Body of pancreas (tissue), 4 donors: ENCODE data around the gene FAM20C.

Source experiments
- POLR2A ChIP-seq, 3 donors: fragments of 450-650 bp; IDR thresholded peaks; one replicate each; pipeline ENCODE4 v1.6.1; 2016; ENCODE audit warnings: antibody characterized with exemption in 3 of 3, mild to moderate bottlenecking in 2 of 3
- TF ChIP-seq, protein P1 (sequence below), 7 experiments: fragments of 450-650 bp in 4 of 7; fragments of 200-600 bp in 3 of 7; sonication (generic) in 3 of 7; IDR thresholded peaks; one replicate each; pipeline ENCODE4 v1.5.1; 2016 to 2019; ENCODE audit warnings: antibody characterized with exemption in 7 of 7

DNA sequence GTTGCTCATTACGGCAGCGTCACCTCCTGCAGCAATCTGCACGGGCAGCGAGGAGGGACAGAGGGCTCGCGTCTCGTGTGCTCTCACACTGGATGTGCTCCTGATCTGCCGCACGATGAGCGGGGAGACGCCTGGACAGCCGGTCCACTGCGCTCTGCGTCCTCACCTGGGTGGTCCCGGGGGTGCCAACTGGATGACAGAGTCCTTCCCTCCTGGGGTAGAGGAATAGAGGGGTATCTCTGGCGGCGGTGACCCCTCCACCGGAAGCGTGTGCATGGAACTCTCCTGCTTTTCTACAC, 3.4 kb downstream of the FAM20C start:
- TF ChIP-seq, protein P1, sequence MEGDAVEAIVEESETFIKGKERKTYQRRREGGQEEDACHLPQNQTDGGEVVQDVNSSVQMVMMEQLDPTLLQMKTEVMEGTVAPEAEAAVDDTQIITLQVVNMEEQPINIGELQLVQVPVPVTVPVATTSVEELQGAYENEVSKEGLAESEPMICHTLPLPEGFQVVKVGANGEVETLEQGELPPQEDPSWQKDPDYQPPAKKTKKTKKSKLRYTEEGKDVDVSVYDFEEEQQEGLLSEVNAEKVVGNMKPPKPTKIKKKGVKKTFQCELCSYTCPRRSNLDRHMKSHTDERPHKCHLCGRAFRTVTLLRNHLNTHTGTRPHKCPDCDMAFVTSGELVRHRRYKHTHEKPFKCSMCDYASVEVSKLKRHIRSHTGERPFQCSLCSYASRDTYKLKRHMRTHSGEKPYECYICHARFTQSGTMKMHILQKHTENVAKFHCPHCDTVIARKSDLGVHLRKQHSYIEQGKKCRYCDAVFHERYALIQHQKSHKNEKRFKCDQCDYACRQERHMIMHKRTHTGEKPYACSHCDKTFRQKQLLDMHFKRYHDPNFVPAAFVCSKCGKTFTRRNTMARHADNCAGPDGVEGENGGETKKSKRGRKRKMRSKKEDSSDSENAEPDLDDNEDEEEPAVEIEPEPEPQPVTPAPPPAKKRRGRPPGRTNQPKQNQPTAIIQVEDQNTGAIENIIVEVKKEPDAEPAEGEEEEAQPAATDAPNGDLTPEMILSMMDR (IDR thresholded peaks at IDR 0.05): no peak
- no peak for TF ChIP-seq POLR2A (IDR thresholded peaks at IDR 0.05)
